ENCODE data around the gene SLC32A1. TPM values are rescaled to one million over a fixed set of nuclear protein-coding genes. Genes with fewer than 3 reads are reported as not detected.

Gene SLC32A1
- total and polyA plus RNA-seq, 2 of the 13 experiments (the other 11 are each of a cell fraction or from before 2014, with no cell fraction given), result not detected

GRCh38 chr20:38680500-38681306, 43.6 kb upstream of the SLC32A1 start (continued):
- no peak for TF ChIP-seq ZNF709 (CRISPR knock-in tag; IDR thresholded peaks at IDR 0.05)
- TF ChIP-seq SIN3B (IDR thresholded peaks at IDR 0.05; ENCODE audit: low read length), result no peak
- TF ChIP-seq DNMT3B (CRISPR knock-in tag; conservative IDR thresholded peaks at IDR 0.05), result peak; percentile 98; the same call in 1 of the 2 replicates
- TF ChIP-seq JUNB (CRISPR knock-in tag; IDR thresholded peaks at IDR 0.05; ENCODE audit: borderline replicate concordance), result 0 out of 2 replicates have a peak, but pooled peaks have one; percentile 26
- 0 out of 2 replicates have a peak, but pooled peaks have one; percentile 11 for TF ChIP-seq SP4 (CRISPR knock-in tag; IDR thresholded peaks at IDR 0.05)
- no peak for TF ChIP-seq ZNF205 (CRISPR knock-in tag; IDR thresholded peaks at IDR 0.05)
- no peak for TF ChIP-seq NAIF1 (CRISPR knock-in tag; IDR thresholded peaks at IDR 0.05; ENCODE audit: borderline replicate concordance)
- TF ChIP-seq RCOR2 (CRISPR knock-in tag; IDR thresholded peaks at IDR 0.05), result no peak
- 0 out of 2 replicates have a peak, but pooled peaks have one; percentile 18 for TF ChIP-seq FOXA3 (CRISPR knock-in tag; IDR thresholded peaks at IDR 0.05)
- 0 out of 2 replicates have a peak, but pooled peaks have one; percentile 46 for TF ChIP-seq SNAPC2 (CRISPR knock-in tag; IDR thresholded peaks at IDR 0.05)
- 0 out of 2 replicates have a peak, but pooled peaks have one; percentile 46 for TF ChIP-seq ZNF607 (CRISPR knock-in tag; IDR thresholded peaks at IDR 0.05; ENCODE audit: borderline replicate concordance)
- no peak for TF ChIP-seq ZC3H4 (CRISPR knock-in tag; IDR thresholded peaks at IDR 0.05; ENCODE audit: borderline replicate concordance)
- TF ChIP-seq, protein P1, sequence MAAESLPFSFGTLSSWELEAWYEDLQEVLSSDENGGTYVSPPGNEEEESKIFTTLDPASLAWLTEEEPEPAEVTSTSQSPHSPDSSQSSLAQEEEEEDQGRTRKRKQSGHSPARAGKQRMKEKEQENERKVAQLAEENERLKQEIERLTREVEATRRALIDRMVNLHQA (CRISPR knock-in tag; IDR thresholded peaks at IDR 0.05), result no peak
- peak; percentile 94 for TF ChIP-seq SMAD3 (CRISPR knock-in tag; IDR thresholded peaks at IDR 0.05)
- 0 out of 2 replicates have a peak, but pooled peaks have one; percentile 42 for TF ChIP-seq ETS1 (CRISPR knock-in tag; IDR thresholded peaks at IDR 0.05)
- peak; percentile 84; the same call in 1 of the 2 replicates for TF ChIP-seq HMGXB3 (CRISPR knock-in tag; IDR thresholded peaks at IDR 0.05; ENCODE audit: borderline replicate concordance)
- TF ChIP-seq TAF1 (CRISPR knock-in tag; IDR thresholded peaks at IDR 0.05), result no peak
- TF ChIP-seq, protein P2, sequence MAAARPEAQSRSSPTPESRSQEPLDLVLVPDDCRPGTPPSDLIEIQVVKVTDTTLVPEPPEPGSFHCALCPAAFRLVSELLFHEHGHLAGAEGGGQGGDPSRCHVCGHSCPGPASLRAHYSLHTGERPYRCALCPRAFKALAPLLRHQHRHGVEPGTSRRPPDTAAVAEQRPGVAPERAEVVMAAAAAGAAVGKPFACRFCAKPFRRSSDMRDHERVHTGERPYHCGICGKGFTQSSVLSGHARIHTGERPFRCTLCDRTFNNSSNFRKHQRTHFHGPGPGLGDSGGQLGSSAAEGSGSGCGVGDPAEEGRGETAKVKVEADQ (CRISPR knock-in tag; IDR thresholded peaks at IDR 0.05; ENCODE audit: borderline replicate concordance), result no peak
- peak; percentile 13; the same call in 1 of the 2 replicates for TF ChIP-seq ETV5 (CRISPR knock-in tag; IDR thresholded peaks at IDR 0.05; ENCODE audit: borderline replicate concordance)
- TF ChIP-seq SIX4 (CRISPR knock-in tag; IDR thresholded peaks at IDR 0.05), result peak; percentile 65
- peak; percentile 69 for TF ChIP-seq ZNF644 (CRISPR knock-in tag; IDR thresholded peaks at IDR 0.05; ENCODE audit: low read depth)
- 0 out of 2 replicates have a peak, but pooled peaks have one; percentile 43 for TF ChIP-seq PRMT3 (CRISPR knock-in tag; IDR thresholded peaks at IDR 0.05; ENCODE audit: borderline replicate concordance, low read depth)
- TF ChIP-seq ZNF124 (CRISPR knock-in tag; IDR thresholded peaks at IDR 0.05), result peak; percentile 70; the same call in 1 of the 2 replicates
- 0 out of 2 replicates have a peak, but pooled peaks have one; percentile 91 for TF ChIP-seq ATAD3A (CRISPR knock-in tag; IDR thresholded peaks at IDR 0.05)
